GM10847 (cell line): ENCODE measurements around the gene EZH2.

Experiments used
- POLR2A ChIP-seq: IDR thresholded peaks from 2 replicates; pipeline ENCODE4 v1.6.1; 2011; ENCODE audit not compliant: insufficient read length; ENCODE audit errors: extremely low read depth

EZH2 gene

DNA sequence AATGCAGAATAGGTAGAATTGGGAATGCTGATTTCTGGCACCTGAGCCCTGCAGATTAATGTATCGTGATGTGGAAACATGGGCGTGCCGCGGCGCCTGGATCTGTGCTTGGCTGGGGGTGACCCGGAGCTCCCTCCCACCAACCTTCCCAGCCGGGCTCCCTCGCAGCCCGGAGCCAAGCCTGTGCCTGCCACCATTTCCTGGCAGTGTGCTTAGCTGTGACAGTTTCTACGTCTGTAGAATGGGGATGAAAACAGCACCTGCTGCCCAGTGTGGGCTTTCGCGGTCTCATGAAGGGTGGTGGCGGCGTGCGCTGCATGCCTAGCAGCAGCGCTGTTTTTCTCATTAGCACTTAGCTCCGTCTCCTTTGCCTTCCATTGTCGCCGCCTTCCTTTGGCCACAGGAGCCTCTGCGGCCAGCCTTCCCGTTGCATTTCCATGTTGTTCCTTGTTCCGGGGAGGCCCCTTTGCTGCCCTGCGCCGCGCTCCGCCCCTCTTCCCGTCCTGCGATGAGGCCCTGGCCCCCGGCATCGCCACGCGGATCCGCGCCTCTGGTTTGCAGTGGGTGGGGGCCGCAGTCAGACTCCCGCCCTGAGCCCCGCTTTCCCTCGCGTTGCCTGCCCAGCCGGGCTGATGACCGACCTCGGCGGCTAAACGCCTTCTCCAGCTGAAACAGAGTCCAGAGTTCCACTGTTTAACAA is 101.2 kb downstream of the EZH2 start:
- TF ChIP-seq POLR2A = no peak

DNA sequence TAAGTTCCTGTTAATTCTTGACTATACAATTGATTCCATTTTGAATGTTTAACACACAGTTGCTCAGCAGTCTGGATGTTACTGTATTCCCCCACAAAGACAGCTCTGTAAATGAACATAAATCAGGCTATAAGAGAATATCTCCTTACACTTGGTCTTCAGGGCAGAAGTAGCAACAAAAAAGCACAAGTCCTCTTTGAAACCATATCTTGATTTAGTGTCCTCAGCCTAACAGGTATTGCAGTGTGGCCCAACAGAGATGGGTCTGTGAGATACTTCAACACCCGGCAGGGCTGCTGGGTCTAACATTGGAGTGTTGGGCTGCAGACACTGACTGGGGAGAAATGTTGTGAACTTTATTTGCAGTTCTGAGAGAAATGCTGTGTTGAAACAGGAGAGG is 109.6 kb downstream of the EZH2 start:
- no peak for TF ChIP-seq POLR2A

DNA sequence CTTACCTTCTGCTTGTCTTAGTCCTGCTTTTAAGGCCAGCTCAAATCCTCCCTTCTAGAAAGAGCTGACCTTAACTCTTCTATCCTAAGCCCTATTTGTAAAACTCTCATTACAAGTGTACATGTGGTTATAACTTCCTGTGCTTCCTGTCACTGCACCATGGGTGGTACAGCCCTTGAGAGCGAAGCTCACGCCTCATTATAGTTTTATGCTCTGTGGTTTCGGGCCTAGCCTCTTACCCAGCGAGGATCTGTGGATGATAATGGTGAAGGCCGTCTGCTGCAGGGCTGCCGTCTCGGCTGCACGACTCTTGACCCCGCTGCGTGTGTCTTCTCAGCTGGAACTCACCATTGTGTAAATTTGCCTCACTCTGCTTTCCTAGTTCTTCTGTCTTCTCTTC is 110.8 kb downstream of the EZH2 start:
- no peak for TF ChIP-seq POLR2A

DNA sequence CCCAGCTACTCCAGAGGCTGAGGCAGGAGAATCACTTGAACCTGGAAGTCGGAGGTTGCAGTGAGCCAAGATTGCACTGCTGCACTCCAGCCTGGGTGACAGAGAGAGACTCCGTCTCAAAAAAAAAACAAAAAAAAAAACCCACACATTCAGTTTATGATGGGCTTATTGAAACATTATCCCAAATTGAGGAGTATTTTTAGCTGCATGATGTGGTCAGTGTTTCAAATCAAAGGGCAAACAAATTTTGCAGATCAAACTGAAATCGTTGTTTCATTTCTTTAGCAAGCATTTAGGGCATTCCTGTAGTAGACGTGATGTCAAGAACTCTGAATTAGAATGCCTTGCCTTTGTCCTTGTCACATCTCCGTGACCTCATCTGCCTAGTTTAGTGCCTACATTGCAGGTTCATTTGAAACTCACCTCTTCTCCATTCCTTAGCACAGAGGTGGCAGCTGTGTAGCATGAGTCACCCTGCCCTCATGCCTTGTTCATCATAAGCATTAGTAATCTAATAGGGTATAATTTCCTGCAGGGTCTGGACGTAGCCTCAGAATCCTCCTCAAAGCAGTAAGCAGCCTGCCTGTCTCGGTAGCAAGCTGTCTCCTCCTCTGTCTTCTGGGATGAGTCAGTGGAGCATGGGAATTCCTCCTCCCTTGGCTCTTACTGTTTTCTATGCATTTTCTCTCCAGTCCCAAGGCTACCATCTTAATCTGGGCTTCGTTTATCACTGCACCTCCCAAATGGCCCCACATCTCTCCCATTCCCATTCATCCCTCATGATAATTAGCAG is 111.6 kb downstream of the EZH2 start:
- no peak for TF ChIP-seq POLR2A

- TF ChIP-seq POLR2A = no peak
Measured at GRCh38 chr7:148770004-148770403, 114.1 kb downstream of the EZH2 start.

DNA sequence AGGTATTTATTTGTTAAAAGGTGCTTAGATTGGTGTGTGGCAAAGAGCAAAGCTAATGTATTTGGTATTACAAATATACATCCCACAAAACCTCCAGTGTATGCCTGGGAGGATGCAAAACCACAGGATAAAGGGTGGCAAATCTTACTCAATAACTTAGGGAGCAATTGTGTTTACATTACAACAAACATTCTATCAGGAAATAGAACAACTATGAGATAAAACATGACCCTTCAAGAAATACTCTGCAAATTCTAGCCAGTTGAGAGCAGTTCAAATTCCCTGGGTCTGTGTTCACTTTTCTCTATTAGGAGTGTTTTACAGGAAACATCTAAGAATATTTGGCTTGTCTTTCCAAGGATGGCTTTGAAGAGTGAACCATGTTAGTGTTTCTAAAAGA is 120.5 kb downstream of the EZH2 start:
- TF ChIP-seq POLR2A = no peak

DNA sequence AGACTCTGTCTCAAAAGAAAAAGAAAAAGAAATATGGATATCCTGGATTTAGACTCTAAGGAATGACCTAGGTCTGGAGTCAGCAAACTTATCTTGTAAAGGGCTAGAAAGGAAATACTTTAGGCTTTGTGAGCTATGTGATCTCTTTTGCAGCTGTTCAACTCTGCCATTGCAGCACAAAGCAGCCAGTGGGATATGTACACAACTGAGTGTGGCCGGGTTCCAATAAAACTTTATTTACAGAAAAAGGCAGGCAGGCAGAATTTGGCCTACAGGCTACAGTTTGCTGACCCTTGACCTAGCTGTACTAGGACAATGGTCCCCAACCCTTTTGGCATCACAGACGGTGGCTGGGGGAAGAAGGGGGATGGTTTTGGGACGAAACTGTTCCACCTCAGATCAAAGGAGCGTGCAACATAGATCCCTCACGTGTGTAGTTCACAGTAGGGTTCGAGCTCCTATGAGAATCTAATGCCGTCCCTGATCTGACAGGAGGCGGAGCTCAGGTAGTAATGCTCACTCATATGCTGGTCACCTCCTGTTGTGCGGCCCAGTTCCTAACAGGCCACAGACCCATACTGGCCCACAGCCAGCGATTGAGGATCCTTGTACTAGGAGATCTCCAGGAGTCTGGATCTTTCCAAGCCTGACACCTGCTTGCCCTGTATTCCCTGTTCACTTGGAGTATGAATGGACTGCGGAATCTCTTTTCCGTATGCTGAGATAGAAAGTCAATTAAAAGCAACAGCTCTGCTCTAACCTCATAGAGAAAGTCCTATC is 122.4 kb downstream of the EZH2 start:
- no peak for TF ChIP-seq POLR2A
